ENCODE results near the gene NKAIN4.

Gene NKAIN4

DNA sequence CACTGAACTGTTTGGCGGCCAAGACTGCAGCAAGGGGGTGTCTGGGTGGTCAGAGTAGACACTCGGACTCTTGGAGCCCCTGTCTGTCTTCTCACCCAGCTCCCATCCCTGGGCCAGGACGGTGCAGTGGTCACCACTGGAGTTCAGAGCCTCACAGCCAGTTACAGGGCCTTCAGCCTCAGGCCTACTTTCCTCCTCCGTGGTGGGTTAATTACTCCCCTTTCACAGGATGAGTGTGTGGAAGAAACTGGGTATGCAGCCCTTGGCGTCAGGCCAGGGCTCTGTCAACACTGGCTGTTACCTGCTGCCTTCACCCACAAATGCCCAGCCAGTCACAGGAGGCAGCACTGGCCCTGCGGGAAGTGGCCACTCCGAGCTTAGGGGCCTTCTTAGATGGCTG, 36.6 kb downstream of the NKAIN4 start:
- TF ChIP-seq, protein P1, sequence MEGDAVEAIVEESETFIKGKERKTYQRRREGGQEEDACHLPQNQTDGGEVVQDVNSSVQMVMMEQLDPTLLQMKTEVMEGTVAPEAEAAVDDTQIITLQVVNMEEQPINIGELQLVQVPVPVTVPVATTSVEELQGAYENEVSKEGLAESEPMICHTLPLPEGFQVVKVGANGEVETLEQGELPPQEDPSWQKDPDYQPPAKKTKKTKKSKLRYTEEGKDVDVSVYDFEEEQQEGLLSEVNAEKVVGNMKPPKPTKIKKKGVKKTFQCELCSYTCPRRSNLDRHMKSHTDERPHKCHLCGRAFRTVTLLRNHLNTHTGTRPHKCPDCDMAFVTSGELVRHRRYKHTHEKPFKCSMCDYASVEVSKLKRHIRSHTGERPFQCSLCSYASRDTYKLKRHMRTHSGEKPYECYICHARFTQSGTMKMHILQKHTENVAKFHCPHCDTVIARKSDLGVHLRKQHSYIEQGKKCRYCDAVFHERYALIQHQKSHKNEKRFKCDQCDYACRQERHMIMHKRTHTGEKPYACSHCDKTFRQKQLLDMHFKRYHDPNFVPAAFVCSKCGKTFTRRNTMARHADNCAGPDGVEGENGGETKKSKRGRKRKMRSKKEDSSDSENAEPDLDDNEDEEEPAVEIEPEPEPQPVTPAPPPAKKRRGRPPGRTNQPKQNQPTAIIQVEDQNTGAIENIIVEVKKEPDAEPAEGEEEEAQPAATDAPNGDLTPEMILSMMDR (IDR thresholded peaks at IDR 0.05), result no peak
- no peak for TF ChIP-seq ZFX (IDR thresholded peaks at IDR 0.05; ENCODE audit: borderline replicate concordance)
- no peak overlapping the region for H3K27ac ChIP-seq

DNA sequence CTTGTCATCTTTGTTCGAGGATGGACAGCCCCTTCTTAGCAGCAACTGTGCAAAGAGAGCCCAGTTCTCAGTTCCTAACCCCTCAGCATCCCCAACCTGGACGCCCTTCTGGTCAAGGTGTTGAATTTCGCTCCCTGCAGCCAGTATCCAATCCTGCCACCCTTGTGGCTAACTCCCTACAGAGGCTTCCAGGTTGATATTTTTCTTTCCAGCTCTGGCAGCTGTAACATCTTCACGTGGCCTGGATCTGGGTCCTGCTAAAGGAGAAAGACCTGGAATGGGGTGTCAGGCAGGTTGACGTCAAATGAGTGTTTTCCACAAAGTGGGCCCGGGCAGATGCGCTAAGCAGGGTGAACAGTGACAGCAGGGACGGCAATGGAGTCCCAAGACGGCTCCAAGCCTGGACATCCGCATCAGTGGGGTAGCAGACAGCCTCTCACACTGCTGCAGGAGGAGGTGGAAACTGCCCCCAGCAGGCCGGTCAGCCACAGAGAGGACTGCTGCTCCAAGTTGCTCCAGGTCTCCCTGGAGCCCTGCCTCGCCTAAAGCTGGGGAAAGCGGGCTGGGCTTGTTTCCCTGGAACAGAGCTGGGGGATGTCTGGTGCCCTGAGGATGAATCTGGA, 37.3 kb downstream of the NKAIN4 start:
- no peak for TF ChIP-seq ZFX (IDR thresholded peaks at IDR 0.05; ENCODE audit: borderline replicate concordance)
- TF ChIP-seq, protein P1 (IDR thresholded peaks at IDR 0.05), result no peak
- peak overlapping the region; percentile 82 for H3K27ac ChIP-seq

DNA sequence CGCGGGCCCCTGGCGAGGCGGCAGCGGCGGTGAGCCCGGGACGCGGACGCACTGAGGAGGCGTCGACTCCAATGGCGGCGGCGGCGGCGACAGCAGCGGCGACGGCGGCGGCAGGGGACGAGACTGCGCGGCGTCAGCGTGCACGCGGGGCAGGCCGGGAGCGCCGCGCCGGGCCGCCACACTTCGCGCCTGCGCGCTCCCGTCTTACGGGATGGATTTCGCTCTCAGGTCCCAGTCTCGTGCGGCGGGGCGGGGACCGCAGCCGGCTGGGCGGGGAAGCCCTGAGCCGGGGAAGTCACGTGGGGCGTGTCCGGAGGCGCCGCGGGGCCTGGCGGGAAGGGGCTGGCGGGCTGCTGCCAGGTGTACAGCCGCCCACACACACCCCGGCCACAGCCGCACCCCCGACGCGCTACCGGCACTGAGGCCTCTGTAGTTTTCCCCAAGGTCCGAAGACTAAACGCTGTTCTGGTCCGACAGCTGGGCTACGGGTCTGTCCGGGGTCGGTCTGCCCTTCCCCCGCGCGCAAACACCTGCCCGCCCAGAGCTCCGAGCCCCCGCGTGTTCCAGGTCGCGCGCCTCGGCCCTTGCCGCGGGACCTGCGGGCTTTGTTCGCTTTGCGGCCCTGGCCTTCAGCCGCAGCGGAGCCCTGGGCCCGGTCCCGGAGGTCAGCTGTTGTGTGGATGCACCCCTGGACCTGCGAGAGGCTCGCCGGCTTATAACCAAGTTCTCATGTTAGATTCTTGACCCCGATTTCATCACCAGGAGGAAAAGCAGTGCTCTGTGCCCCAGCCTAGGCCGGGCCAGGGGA, 38.0 kb downstream of the NKAIN4 start, which contains the start of gene YTHDF1:
YTHDF1 (minus strand) TSS at position 91 of the 808 bp plus-strand sequence. CDS start 239 bp downstream, outside the sequence.
- TF ChIP-seq ZFX (IDR thresholded peaks at IDR 0.05; ENCODE audit: borderline replicate concordance), result no peak
- TF ChIP-seq, protein P1 (IDR thresholded peaks at IDR 0.05), result no peak
- peak within 1 kb of the TSS; percentile 82 for H3K27ac ChIP-seq

DNA sequence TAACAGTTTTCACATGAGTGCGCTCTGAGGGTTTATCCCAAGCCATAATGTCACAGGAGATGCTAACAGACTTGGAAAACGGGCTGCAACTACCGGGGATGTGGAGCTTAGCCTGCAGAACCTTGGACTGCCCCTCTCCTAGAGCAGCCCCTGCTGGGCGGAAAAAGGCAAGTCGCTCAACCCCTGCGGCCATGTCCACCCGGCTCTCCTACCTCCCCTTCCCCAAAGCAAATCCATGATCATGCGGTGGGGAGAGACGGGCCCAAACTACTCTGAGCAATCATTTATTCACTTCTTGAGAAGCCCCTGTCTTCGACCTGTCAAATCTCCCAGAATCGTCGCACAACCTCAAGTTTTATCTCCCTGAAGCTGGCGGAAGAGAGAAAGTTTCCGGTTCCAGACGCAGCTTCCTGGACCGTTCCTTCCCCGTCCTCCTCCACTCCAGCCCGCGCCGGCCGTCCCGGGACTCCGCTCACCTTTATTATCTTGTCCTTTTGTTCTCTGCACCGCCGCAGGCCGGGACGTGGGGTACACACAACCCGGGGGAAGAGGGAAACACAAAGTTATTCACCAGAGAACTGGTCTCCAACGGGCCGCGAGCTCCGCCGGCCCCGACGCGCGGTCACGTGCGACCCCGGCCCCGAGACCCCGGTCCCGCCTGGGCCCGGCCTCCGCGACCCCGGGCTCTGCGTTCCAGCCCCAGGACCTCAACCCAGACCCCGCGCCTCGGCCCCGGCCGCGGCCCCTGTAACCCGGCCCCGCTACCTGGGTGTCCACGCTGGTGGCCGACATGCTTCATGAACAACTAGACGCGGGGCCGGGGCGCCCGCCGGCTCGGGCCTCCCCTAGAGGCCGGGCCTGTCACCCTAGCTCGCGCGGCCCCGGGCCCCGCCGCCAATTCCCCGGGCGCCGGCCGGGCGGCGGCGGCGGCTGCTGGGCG, 38.9 kb downstream of the NKAIN4 start:
- TF ChIP-seq, protein P1 (IDR thresholded peaks at IDR 0.05), result peak; percentile 66
- TF ChIP-seq ZFX (IDR thresholded peaks at IDR 0.05; ENCODE audit: borderline replicate concordance), result no peak
- peak overlapping the region; percentile 82 for H3K27ac ChIP-seq

DNA sequence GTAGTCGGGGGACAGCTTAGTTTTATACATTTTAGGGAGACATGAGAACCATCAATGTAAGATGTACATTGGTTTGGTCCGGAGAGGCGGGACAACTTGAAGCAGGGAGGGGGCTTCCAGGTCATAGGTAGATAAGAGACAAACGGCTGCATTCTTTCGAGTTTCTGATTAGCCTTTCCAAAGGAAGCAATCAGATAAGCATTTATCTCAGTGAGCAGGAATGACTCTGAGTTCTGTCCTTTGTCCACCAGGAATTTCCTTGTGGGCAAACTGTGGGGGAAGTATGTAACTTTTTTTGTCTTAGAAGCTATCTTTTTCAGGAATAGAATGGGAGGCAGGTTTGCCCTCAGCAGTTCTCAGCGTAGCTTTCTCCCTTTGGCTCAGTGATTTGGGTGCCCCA, 39.7 kb downstream of the NKAIN4 start:
- peak overlapping the region; percentile 82 for H3K27ac ChIP-seq
- TF ChIP-seq, protein P1 (IDR thresholded peaks at IDR 0.05), result no peak
- TF ChIP-seq ZFX (IDR thresholded peaks at IDR 0.05; ENCODE audit: borderline replicate concordance), result no peak

DNA sequence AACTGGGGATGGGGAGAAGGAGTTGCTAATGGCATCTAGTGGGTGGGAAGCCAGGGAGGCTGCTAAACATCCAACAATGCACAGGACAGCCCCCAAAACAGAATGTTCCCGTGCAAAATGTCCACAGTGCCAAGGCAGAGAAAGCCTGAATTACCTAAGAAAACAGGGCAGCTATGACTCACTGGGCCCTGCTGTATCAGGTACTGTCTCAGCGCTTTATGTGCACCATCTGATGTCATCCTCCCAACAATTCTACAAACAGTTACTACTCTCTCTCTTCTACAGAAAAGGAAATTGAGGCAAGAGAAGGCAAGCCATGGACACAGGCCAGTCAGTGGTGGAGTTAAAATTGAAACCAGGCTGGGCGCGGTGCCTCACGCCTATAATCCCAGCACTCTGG, 41.5 kb downstream of the NKAIN4 start:
- no peak for TF ChIP-seq ZFX (IDR thresholded peaks at IDR 0.05; ENCODE audit: borderline replicate concordance)
- TF ChIP-seq, protein P1 (IDR thresholded peaks at IDR 0.05), result no peak
- no peak overlapping the region for H3K27ac ChIP-seq

All from 22Rv1 (cell line).